ENCODE measurements around the gene RPTOR. TPM values are rescaled to one million over a fixed set of nuclear protein-coding genes. Genes with fewer than 3 reads are reported as not detected.

Gene RPTOR
- total and polyA plus RNA-seq, 2 donors (not counting 1 experiment from before 2014, with no cell fraction given), result 6.7 to 22.8 TPM

DNA sequence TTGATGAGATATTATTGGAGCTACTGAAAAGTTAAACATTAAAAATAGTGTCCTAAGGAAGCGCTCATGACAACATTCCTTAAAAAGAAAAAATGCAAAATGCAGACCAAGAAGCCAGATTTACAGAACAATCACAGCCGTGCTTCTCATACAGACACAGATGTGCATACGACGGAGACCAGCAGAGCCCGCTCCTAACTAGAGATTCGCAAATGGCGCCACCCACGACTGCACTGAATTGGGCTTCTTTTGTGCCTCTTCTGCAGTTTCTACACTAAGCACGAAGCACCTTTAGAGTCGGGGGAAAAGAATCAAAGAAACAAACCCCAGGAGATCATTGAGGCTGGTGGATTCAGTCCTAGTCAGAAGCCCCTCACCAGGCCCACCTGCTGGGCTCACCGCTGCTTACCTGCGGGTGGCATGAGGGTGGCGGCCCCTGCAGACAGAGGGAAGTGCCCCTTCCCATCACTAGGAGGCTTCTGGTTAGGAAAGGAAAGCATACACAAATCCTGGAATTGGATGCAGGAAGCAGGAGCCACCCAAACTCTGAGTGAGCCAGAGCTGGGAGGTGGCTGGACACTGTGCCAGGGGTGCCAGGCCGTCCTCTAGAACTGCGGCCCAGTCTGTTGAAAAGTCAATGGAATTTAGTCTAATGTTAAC is 382.1 kb downstream of the RPTOR start:
- Histone ChIP-seq H3K36me3 (ENCODE audit: control insufficient read depth, insufficient read depth, low read length) (peaks cover 8% of the 10 kb centered on the region), H3K4me1 (ENCODE audit: control insufficient read depth, extremely low read depth, insufficient read depth, low read length) (peaks cover 2% of the 10 kb centered on the region), H3K4me3 (replicated peaks in 1 of 4; ENCODE audit: control extremely low read depth in 1 of 4, insufficient read depth in 1 of 4, low read depth in 3 of 4, low read length in 4 of 4) (no peak overlapping the region), H3K27ac (ENCODE audit: insufficient read depth, low read length) (no peak overlapping the region), H4K20me1 (ENCODE audit: control insufficient read depth, extremely low read depth, insufficient read depth, low read length) (no peaks in the 10 kb centered on the region), H3K4me2 (ENCODE audit: extremely low read depth, insufficient read depth, low read length) (no peak overlapping the region), H2AFZ (ENCODE audit: low read length) (no peak overlapping the region), H3K27me3 (ENCODE audit: control insufficient read depth, insufficient read depth, low read length) (no peaks in the 10 kb centered on the region), H3K9me3 (ENCODE audit: control insufficient read depth, insufficient read depth, low read depth, low read length) (no peaks in the 10 kb centered on the region), H3K79me2 (ENCODE audit: control insufficient read depth, insufficient read depth, low read length) (no peaks in the 10 kb centered on the region), H3K9ac (ENCODE audit: insufficient read depth, low read length) (no peak overlapping the region)
- no peak for TF ChIP-seq CTCF (conservative IDR thresholded peaks at IDR 0.05 in 1 of 2, IDR thresholded peaks at IDR 0.05 in 1 of 2; ENCODE audit: low read depth in 1 of 2, low read length in 2 of 2)
- no peak for TF ChIP-seq EZH2 (IDR thresholded peaks at IDR 0.05; ENCODE audit: low read length, missing control alignments)
- DNase-seq (ENCODE audit: low read depth in 2 of 2), result no peak

- DNase-seq (ENCODE audit: low read depth in 2 of 2), result peak in 1 of 2 donors; percentile 54
- H2AFZ ChIP-seq (ENCODE audit: low read length), result no peak overlapping the region
Measured at GRCh38 chr17:80927791-80928216, 383.2 kb downstream of the RPTOR start.

GRCh38 chr17:80929449-80929848 is 384.8 kb downstream of the RPTOR start:
- no peak for DNase-seq (ENCODE audit: low read depth in 2 of 2)
- no peak overlapping the region for H3K4me2 ChIP-seq (ENCODE audit: extremely low read depth, insufficient read depth, low read length)
- no peaks in the 10 kb centered on the region for H3K9me3 ChIP-seq (ENCODE audit: control insufficient read depth, insufficient read depth, low read depth, low read length)
- H2AFZ ChIP-seq (ENCODE audit: low read length), result no peak overlapping the region
- H3K9ac ChIP-seq (ENCODE audit: insufficient read depth, low read length), result no peak overlapping the region
- H3K27me3 ChIP-seq (ENCODE audit: control insufficient read depth, insufficient read depth, low read length), result no peaks in the 10 kb centered on the region
- H3K4me3 ChIP-seq (replicated peaks in 1 of 4; ENCODE audit: control extremely low read depth in 1 of 4, insufficient read depth in 1 of 4, low read depth in 3 of 4, low read length in 4 of 4), result no peak overlapping the region
- no peak for TF ChIP-seq EZH2 (IDR thresholded peaks at IDR 0.05; ENCODE audit: low read length, missing control alignments)
- TF ChIP-seq CTCF (conservative IDR thresholded peaks at IDR 0.05 in 1 of 2, IDR thresholded peaks at IDR 0.05 in 1 of 2; ENCODE audit: low read depth in 1 of 2, low read length in 2 of 2), result no peak
- no peaks in the 10 kb centered on the region for H3K79me2 ChIP-seq (ENCODE audit: control insufficient read depth, insufficient read depth, low read length)
- no peak overlapping the region for H3K27ac ChIP-seq (ENCODE audit: insufficient read depth, low read length)
- H3K4me1 ChIP-seq (ENCODE audit: control insufficient read depth, extremely low read depth, insufficient read depth, low read length), result peaks cover 3% of the 10 kb centered on the region
- H4K20me1 ChIP-seq (ENCODE audit: control insufficient read depth, extremely low read depth, insufficient read depth, low read length), result no peaks in the 10 kb centered on the region
- H3K36me3 ChIP-seq (ENCODE audit: control insufficient read depth, insufficient read depth, low read length), result peaks cover 4% of the 10 kb centered on the region

More at GRCh38 chr17:80927791-80928216, 383.2 kb downstream of the RPTOR start:
- Histone ChIP-seq H3K9ac (ENCODE audit: insufficient read depth, low read length) (no peak overlapping the region), H3K4me2 (ENCODE audit: extremely low read depth, insufficient read depth, low read length) (no peak overlapping the region), H3K27ac (ENCODE audit: insufficient read depth, low read length) (no peak overlapping the region), H3K4me3 (replicated peaks in 1 of 4; ENCODE audit: control extremely low read depth in 1 of 4, insufficient read depth in 1 of 4, low read depth in 3 of 4, low read length in 4 of 4) (no peak overlapping the region), H3K27me3 (ENCODE audit: control insufficient read depth, insufficient read depth, low read length) (no peaks in the 10 kb centered on the region), H3K4me1 (ENCODE audit: control insufficient read depth, extremely low read depth, insufficient read depth, low read length) (peaks cover 3% of the 10 kb centered on the region), H3K36me3 (ENCODE audit: control insufficient read depth, insufficient read depth, low read length) (peaks cover 8% of the 10 kb centered on the region), H4K20me1 (ENCODE audit: control insufficient read depth, extremely low read depth, insufficient read depth, low read length) (no peaks in the 10 kb centered on the region), H3K79me2 (ENCODE audit: control insufficient read depth, insufficient read depth, low read length) (no peaks in the 10 kb centered on the region), H3K9me3 (ENCODE audit: control insufficient read depth, insufficient read depth, low read depth, low read length) (no peaks in the 10 kb centered on the region)
- TF ChIP-seq CTCF (conservative IDR thresholded peaks at IDR 0.05 in 1 of 2, IDR thresholded peaks at IDR 0.05 in 1 of 2; ENCODE audit: low read depth in 1 of 2, low read length in 2 of 2), result peak in 1 of 2 donors; percentile 13
- TF ChIP-seq EZH2 (IDR thresholded peaks at IDR 0.05; ENCODE audit: low read length, missing control alignments), result no peak
